Central memory CD8-positive, alpha-beta T cell (primary cell): ENCODE data around the gene CANT1.
A peak's percentile ranks its signal among the peaks of the same experiment; 100 is the strongest.
"Not testable (repeated sequence)": the region's sequence is repeated elsewhere in the genome, so short reads cannot be mapped to it uniquely, and the experiment has no call there.

Source experiments
- ATAC-seq: fragments of 150-1000 bp; cut with Tn5 transposase; replicated peaks from 2 replicates; pipeline ENCODE4 v1.10.0; 2022; ENCODE audit warnings: mild to moderate bottlenecking, moderate FRiP score, moderate number of reproducible peaks; ENCODE audit not compliant: poor library complexity, severe bottlenecking; ENCODE audit errors: extremely low read depth
- DNase-seq, 2 donors: peaks; one replicate each; pipeline ENCODE4 v3.0.0; 2021; ENCODE audit warnings: low spot score in 2 of 2
- H3K27ac Mint-ChIP-seq: one replicate; pipeline ENCODE4 v1.8.0; 2022; ENCODE audit warnings: low read depth, mild to moderate bottlenecking, moderate library complexity, mixed read lengths
- H3K27me3 Mint-ChIP-seq: one replicate; pipeline ENCODE4 v1.8.0; 2022; ENCODE audit warnings: mixed read lengths
- H3K36me3 Mint-ChIP-seq: one replicate; pipeline ENCODE4 v1.8.0; 2022; ENCODE audit warnings: mild to moderate bottlenecking, moderate library complexity, mixed read lengths; ENCODE audit not compliant: insufficient read depth
- H3K4me1 Mint-ChIP-seq: one replicate; pipeline ENCODE4 v1.8.0; 2022; ENCODE audit warnings: mixed read lengths
- H3K4me3 Mint-ChIP-seq: one replicate; pipeline ENCODE4 v1.8.0; 2022; ENCODE audit warnings: mild to moderate bottlenecking, moderate library complexity, mixed read lengths
- H3K9me3 Mint-ChIP-seq: one replicate; pipeline ENCODE4 v1.8.0; 2022; ENCODE audit warnings: mixed read lengths

CANT1 gene

GRCh38 chr17:79028496-79029326 is 19.1 kb upstream of the CANT1 start:
- Mint-ChIP-seq H3K27me3 (peaks cover 97% of the 10 kb centered on the region), H3K27ac (no peak overlapping the region), H3K9me3 (no peaks in the 10 kb centered on the region), H3K36me3 (no peaks in the 10 kb centered on the region), H3K4me1 (peaks cover 10% of the 10 kb centered on the region), H3K4me3 (no peak overlapping the region)
- no peak for ATAC-seq
- DNase-seq, result no peak

GRCh38 chr17:79027925-79028491 is 18.4 kb upstream of the CANT1 start:
- no peaks in the 10 kb centered on the region for H3K9me3 Mint-ChIP-seq
- peaks cover 10% of the 10 kb centered on the region for H3K4me1 Mint-ChIP-seq
- H3K36me3 Mint-ChIP-seq, result no peaks in the 10 kb centered on the region
- DNase-seq (no peak), ATAC-seq (no peak)
- H3K27me3 Mint-ChIP-seq, result peaks cover 90% of the 10 kb centered on the region
- H3K4me3 Mint-ChIP-seq, result no peak overlapping the region
- no peak overlapping the region for H3K27ac Mint-ChIP-seq

GRCh38 chr17:79027274-79027924 is 17.8 kb upstream of the CANT1 start:
- H3K4me1 Mint-ChIP-seq, result peaks cover 10% of the 10 kb centered on the region
- DNase-seq (no peak), ATAC-seq (no peak)
- H3K27ac Mint-ChIP-seq, result no peak overlapping the region
- peaks cover 83% of the 10 kb centered on the region for H3K27me3 Mint-ChIP-seq
- H3K9me3 Mint-ChIP-seq, result no peaks in the 10 kb centered on the region
- H3K4me3 Mint-ChIP-seq, result no peak overlapping the region
- H3K36me3 Mint-ChIP-seq, result no peaks in the 10 kb centered on the region

- H3K4me3 Mint-ChIP-seq, result no peak overlapping the region
- no peak for DNase-seq
- H3K27ac Mint-ChIP-seq, result no peak overlapping the region
- peaks cover 76% of the 10 kb centered on the region for H3K27me3 Mint-ChIP-seq
- peaks cover 10% of the 10 kb centered on the region for H3K4me1 Mint-ChIP-seq
- no peaks in the 10 kb centered on the region for H3K36me3 Mint-ChIP-seq
- ATAC-seq, result no peak
- H3K9me3 Mint-ChIP-seq, result no peaks in the 10 kb centered on the region
Observed at GRCh38 chr17:79026376-79027273, 17.1 kb upstream of the CANT1 start.

GRCh38 chr17:79024901-79025737 is 15.6 kb upstream of the CANT1 start:
- Mint-ChIP-seq H3K36me3 (no peaks in the 10 kb centered on the region), H3K4me3 (peak overlapping the region; percentile 79), H3K4me1 (peaks cover 10% of the 10 kb centered on the region), H3K27ac (no peak overlapping the region), H3K27me3 (peaks cover 61% of the 10 kb centered on the region), H3K9me3 (no peaks in the 10 kb centered on the region)
- ATAC-seq, result no peak
- no peak for DNase-seq

- H3K4me3 Mint-ChIP-seq, result peak within 1 kb of the TSS; percentile 79
- DNase-seq (no peak), ATAC-seq (peak; percentile 68)
- H3K4me1 Mint-ChIP-seq, result peaks cover 10% of the 10 kb centered on the region
- no peaks in the 10 kb centered on the region for H3K9me3 Mint-ChIP-seq
- peaks cover 60% of the 10 kb centered on the region for H3K27me3 Mint-ChIP-seq
- H3K36me3 Mint-ChIP-seq, result no peaks in the 10 kb centered on the region
- H3K27ac Mint-ChIP-seq, result no peak within 1 kb of the TSS
Observed at GRCh38 chr17:79023886-79024771, 14.6 kb upstream of the CANT1 start, which contains the start of gene C1QTNF1. Gene C1QTNF1 (plus strand): TSS chr17:79024169. CDS start chr17:79043969, 19,800 bp downstream.

GRCh38 chr17:79023180-79023705 is 13.7 kb upstream of the CANT1 start:
- peaks cover 10% of the 10 kb centered on the region for H3K4me1 Mint-ChIP-seq
- DNase-seq, result no peak
- no peak for ATAC-seq
- no peaks in the 10 kb centered on the region for H3K36me3 Mint-ChIP-seq
- peaks cover 60% of the 10 kb centered on the region for H3K27me3 Mint-ChIP-seq
- H3K4me3 Mint-ChIP-seq, result peak overlapping the region; percentile 79
- H3K27ac Mint-ChIP-seq, result no peak overlapping the region
- no peaks in the 10 kb centered on the region for H3K9me3 Mint-ChIP-seq

GRCh38 chr17:79022507-79022991 is 13.0 kb upstream of the CANT1 start:
- ATAC-seq (no peak), DNase-seq (no peak)
- Mint-ChIP-seq H3K4me3 (peak overlapping the region; percentile 79), H3K36me3 (no peaks in the 10 kb centered on the region), H3K27me3 (peaks cover 60% of the 10 kb centered on the region), H3K9me3 (no peaks in the 10 kb centered on the region), H3K4me1 (peaks cover 10% of the 10 kb centered on the region), H3K27ac (no peak overlapping the region)

GRCh38 chr17:79021929-79022328 is 12.4 kb upstream of the CANT1 start:
- not testable (repeated sequence) for DNase-seq, H3K36me3 Mint-ChIP-seq, H3K27ac Mint-ChIP-seq, H3K4me3 Mint-ChIP-seq, H3K4me1 Mint-ChIP-seq, ATAC-seq, H3K9me3 Mint-ChIP-seq
- peaks cover 60% of the 10 kb centered on the region for H3K27me3 Mint-ChIP-seq

GRCh38 chr17:79020631-79021301 is 11.2 kb upstream of the CANT1 start:
- no peaks in the 10 kb centered on the region for H3K9me3 Mint-ChIP-seq
- ATAC-seq (no peak), DNase-seq (no peak)
- H3K4me3 Mint-ChIP-seq, result no peak overlapping the region
- peaks cover 10% of the 10 kb centered on the region for H3K4me1 Mint-ChIP-seq
- peaks cover 57% of the 10 kb centered on the region for H3K27me3 Mint-ChIP-seq
- H3K27ac Mint-ChIP-seq, result no peak overlapping the region
- no peaks in the 10 kb centered on the region for H3K36me3 Mint-ChIP-seq
